HG03175 (cell line): ENCODE measurements around the gene ZNF385C.

Experiments used
- ATAC-seq: cut with Tn5 transposase; IDR thresholded peaks from one replicate; pipeline ENCODE4 v1.9.1; 2021; ENCODE audit warnings: mild to moderate bottlenecking, moderate library complexity; ENCODE audit not compliant: unreplicated experiment

ZNF385C gene

DNA sequence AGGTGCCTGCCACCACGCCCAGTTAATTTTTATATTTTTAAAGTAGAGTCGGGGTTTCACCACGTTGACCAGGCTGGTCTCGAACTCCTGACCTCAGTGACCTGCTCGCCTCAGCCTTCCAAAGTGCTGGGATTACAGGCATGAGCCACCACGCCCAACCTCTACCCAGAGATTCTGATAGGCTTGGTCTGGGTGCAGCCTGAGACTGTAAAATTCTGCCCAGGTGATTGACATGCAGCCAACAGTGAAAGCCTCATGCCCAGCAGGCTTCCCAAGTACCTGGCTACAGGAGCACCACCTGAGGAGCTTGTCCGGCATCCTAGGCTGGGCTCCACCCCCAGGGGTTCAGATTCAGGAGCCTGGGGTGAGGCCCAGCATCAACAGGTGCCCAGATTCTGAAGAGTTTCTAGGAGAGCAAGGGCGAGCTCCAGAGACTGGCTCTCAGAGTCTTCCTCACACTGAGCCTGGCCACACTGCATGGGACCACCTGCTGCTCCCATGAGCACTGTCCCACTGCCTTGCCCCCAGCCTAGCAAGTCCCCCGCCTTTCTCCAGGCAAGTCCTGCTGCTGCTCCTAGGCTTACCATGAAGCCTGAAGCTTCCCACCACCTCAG is 16.6 kb downstream of the ZNF385C start:
- no peak for ATAC-seq

DNA sequence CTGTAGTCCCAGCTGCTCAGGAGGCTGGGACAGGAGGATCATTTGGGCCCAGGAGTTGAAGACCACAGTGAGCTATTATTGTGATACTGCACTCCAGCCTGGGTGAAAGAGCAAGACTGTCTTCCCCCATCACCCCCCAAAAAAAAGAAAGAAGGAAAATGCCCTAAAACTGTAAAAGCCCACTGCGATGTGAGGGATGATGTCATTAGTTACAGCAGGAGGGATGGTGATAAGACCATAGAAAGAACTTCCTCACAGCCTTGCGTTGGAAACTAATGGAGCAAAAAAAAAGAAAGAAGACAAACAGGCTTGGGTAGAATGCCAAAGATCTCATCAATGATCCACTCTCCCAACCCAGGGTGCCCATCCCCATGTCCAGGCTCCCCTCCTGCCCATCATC is 18.7 kb downstream of the ZNF385C start:
- no peak for ATAC-seq

- ATAC-seq: no peak
Measured at GRCh38 chr17:42078396-42079043, 19.8 kb downstream of the ZNF385C start.

DNA sequence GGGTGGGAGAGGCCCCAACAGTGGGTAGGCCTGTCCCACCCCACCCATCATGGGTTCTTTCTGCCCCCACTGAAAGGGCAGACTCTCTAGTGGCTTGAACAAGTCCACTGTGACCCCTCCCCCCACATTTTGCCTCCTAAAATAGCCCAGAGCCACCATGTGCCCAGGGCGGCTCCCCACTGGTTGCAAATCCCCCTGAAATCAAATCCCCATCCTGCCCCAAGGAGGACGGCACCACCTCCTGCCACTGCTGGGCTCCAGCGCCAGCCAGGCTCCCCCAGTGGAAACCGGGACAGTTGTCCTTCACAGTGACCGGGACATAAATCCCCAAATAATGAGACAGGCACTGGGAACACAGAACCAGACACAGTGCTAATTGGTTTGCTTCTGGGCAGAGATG is 20.5 kb downstream of the ZNF385C start:
- no peak for ATAC-seq

- no peak for ATAC-seq
Measured at GRCh38 chr17:42076797-42077559, 21.3 kb downstream of the ZNF385C start.

DNA sequence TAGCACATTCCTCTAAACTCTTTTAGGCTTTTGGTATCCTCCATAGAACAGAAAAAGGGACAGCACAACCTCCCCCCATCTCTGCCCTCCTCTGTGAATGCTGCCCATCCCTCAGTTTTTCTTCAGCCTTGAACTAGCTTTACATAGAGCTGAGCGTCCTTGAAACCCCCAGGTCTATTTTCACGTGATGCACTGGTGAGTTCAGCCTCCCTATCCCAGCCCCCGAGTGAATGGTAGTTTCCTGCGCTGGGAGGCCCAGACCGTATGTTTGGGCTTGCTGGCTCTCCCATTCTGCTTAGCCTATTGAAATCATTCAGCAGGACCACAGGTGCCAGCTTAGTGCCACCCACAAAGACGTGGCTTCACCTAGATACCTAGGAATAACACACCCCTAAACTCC is 22.5 kb downstream of the ZNF385C start:
- no peak for ATAC-seq

- no peak for ATAC-seq
Measured at GRCh38 chr17:42072323-42073187, 25.7 kb downstream of the ZNF385C start.

- no peak for ATAC-seq
Measured at GRCh38 chr17:42071810-42072209, 26.5 kb downstream of the ZNF385C start.

DNA sequence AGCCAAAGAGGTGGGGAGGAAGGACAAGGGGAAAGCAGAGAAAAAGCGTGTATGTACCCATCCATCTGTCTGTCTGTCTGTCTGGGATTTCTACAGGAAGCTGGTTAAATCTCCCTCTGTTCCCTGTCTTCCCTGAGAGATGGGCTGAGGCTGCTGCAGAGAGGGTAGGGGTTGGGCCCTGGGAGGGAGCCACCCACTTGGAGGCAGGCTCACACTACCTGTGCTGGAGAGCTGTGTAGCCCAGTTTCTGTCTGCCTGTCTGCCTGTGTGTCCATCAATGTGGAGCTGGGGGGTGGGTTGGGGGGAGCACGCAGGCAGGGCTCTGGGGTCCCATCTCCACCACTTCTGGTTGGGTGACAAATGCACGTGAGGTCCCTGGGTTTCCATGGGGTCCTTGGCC is 29.3 kb downstream of the ZNF385C start:
- no peak for ATAC-seq

DNA sequence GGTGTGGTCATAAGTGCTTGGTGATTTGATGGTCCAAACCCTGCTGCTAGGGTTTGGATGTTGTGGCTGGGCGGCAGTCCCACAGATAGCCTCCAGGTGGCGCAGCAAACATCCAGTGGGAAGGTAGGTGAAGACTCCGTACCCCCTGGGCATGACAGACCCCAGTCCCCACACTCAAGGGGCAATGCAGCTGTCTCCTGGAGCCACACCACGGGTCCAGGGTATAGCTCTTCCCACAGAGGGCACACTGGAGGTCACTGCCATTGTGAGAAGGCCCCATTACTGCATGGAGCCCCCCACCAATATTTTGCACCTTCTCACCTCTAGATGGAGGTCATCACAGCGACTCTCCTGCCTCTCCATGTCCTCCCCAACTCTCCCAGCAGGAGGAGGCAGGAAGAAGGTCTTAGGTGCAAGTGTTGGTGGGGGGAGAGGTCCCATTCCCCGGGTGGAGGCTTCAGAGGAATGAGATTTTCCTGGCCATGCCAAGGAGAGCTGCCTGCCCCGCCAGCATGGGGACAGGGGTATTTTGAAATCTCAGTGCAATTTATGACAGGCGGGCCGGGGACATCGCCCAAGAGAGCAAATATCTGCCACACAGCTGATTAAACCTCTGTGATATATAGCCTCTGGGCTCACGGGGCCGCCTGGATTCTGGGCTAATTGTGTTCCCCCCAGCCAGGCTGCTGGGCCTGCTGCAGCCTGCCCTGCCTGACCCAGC is 30.7 kb downstream of the ZNF385C start:
- ATAC-seq: no peak

DNA sequence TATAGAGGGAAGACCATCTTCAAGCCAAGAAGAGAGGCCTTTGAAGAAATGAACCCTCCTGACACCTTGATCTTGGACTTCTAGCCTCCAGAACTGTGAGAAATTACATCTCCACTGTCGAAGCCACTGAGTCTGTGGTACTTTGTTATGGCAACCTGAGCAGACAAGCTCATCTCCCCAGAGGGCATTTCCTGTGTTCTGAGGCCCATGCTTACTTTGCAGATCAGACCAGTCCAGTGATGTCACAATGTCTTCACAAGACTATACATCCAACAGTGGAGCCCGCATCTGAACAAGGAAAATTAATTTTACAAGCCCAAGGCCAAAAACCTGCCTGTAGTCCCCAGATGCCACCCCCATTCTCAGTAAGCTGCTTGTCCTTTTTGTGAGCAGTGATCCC is 33.1 kb downstream of the ZNF385C start:
- no peak for ATAC-seq

DNA sequence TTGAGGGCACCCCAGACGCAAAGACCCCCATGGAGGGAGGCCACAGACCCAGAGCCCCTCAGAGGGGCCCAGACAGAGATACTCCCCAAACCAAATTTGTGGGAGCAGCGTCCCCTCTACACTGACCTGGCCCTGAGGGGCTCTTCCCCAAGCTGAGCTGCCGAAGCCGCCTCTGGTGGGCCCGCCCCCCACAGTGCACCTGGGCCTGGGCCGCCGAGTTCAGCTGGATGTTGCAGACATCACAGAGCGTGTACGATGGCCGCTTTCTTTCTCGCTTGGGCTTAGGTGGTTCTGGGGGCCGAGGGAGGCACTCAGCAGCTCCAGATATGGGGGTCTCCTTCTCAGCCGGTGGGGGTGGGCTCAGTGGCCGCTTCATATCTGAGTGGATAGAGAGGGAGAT is 35.6 kb downstream of the ZNF385C start:
- no peak for ATAC-seq

- ATAC-seq: no peak
Measured at GRCh38 chr17:42061646-42062487, 36.4 kb downstream of the ZNF385C start.

DNA sequence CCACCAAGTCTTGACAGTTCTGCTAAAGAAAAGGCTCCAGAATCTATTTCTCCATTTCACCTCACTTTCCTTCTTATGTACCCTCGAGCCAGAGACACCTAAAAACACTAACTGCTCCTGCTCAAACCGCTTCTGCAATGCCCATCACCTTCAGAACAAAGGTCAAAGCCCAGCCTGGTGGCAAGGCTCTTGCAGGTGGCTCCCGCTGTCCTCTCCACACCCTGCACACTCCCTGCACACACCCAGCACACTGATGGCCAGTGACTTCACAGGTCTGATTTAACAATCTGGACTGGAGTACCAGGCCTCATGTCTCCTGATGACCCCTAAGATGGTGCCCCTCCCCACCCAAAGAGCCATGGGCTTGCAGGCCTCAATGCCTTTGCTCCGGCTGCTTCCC is 38.0 kb downstream of the ZNF385C start:
- ATAC-seq: no peak

GRCh38 chr17:42059815-42060214 is 38.5 kb downstream of the ZNF385C start:
- ATAC-seq: no peak

DNA sequence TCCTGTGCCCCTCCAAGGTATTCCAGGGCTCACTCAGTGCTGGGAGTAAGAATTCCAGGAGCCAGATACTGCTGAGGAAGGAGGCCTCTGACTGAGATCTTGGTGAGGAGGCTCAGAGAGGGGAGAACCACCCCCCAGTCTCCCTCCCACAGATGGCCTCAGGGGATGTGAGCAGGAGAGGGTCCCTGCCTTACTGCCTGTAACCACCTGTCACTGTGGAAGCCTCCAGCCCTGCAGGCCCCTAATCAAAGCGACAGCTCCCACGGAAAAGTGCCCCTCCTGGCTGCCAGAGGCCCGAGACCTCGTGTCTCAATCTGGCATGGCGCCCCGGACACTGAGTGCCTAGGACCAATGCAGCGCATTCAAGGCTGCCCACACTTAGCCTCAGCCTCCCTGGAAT is 40.2 kb downstream of the ZNF385C start:
- no peak for ATAC-seq

- ATAC-seq: no peak
Measured at GRCh38 chr17:42056635-42057034, 41.6 kb downstream of the ZNF385C start.

- ATAC-seq: no peak
Measured at GRCh38 chr17:42055496-42055895, 42.8 kb downstream of the ZNF385C start.

GRCh38 chr17:42055027-42055426 is 43.2 kb downstream of the ZNF385C start:
- no peak for ATAC-seq
